Measurements from ENCODE around the gene AGTPBP1. TPM values are rescaled to one million over a fixed set of nuclear protein-coding genes. Genes with fewer than 3 reads are reported as not detected.
"Not testable (repeated sequence)": the region's sequence is repeated elsewhere in the genome, so short reads cannot be mapped to it uniquely, and the experiment has no call there.

AGTPBP1 gene, protein sequence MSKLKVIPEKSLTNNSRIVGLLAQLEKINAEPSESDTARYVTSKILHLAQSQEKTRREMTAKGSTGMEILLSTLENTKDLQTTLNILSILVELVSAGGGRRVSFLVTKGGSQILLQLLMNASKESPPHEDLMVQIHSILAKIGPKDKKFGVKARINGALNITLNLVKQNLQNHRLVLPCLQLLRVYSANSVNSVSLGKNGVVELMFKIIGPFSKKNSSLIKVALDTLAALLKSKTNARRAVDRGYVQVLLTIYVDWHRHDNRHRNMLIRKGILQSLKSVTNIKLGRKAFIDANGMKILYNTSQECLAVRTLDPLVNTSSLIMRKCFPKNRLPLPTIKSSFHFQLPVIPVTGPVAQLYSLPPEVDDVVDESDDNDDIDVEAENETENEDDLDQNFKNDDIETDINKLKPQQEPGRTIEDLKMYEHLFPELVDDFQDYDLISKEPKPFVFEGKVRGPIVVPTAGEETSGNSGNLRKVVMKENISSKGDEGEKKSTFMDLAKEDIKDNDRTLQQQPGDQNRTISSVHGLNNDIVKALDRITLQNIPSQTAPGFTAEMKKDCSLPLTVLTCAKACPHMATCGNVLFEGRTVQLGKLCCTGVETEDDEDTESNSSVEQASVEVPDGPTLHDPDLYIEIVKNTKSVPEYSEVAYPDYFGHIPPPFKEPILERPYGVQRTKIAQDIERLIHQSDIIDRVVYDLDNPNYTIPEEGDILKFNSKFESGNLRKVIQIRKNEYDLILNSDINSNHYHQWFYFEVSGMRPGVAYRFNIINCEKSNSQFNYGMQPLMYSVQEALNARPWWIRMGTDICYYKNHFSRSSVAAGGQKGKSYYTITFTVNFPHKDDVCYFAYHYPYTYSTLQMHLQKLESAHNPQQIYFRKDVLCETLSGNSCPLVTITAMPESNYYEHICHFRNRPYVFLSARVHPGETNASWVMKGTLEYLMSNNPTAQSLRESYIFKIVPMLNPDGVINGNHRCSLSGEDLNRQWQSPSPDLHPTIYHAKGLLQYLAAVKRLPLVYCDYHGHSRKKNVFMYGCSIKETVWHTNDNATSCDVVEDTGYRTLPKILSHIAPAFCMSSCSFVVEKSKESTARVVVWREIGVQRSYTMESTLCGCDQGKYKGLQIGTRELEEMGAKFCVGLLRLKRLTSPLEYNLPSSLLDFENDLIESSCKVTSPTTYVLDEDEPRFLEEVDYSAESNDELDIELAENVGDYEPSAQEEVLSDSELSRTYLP
- total RNA-seq = 10 to 100 TPM in 1 of 2 donors, 1 to 10 TPM in 1; 10.0 to 10.5 TPM

DNA sequence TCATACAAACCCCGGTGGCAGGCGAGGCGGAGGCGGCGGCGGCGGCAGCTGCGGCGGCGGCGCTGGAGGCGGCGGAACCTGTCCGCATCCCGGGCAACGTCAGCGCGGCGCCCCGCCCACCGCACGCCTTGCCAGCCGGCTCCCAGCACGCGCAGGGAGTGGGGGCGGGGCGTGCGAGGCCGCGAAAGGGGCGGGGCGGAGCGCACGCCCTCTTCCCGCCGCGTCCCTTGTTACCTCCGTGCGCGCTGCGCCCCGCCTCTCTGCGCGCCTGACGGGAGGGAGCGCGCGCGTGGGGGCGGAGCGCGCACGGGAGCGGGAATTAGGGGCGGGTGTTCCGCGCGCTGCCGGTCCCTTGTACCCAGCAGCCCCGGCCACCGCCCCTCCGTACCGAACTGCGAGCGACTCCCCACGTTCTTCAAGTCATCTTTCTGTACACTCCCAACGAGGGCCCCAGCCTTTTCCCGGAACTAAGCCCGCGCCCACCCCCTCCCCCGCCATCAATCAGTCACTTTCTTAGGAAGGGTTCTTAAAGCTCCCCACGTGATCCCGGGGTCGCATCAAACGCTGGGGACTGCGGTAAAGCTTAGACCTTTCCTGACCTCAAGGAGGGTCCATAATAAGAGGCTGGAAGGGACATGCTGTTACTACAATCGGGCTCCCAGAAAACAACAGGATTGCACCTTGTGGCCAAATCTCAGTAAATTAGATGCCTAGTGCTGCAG, at the start of gene AGTPBP1:
Gene AGTPBP1, minus strand, starts transcription at position 80 of the 722 bp plus-strand sequence. CDS start 29,421 bp downstream, outside the sequence.
- H3K4me1 ChIP-seq (replicated peaks) = no peaks in the 10 kb centered on the region
- 0% methylated on average over 34 of the region's 77 CpGs for WGBS
- DNase-seq (ENCODE audit: low spot score) = peak; percentile 95
- H3K27ac ChIP-seq = peak within 1 kb of the TSS; percentile 84 to 86
- H3K4me3 ChIP-seq = peak within 1 kb of the TSS; percentile 81 to 82
- TF ChIP-seq, protein P1, sequence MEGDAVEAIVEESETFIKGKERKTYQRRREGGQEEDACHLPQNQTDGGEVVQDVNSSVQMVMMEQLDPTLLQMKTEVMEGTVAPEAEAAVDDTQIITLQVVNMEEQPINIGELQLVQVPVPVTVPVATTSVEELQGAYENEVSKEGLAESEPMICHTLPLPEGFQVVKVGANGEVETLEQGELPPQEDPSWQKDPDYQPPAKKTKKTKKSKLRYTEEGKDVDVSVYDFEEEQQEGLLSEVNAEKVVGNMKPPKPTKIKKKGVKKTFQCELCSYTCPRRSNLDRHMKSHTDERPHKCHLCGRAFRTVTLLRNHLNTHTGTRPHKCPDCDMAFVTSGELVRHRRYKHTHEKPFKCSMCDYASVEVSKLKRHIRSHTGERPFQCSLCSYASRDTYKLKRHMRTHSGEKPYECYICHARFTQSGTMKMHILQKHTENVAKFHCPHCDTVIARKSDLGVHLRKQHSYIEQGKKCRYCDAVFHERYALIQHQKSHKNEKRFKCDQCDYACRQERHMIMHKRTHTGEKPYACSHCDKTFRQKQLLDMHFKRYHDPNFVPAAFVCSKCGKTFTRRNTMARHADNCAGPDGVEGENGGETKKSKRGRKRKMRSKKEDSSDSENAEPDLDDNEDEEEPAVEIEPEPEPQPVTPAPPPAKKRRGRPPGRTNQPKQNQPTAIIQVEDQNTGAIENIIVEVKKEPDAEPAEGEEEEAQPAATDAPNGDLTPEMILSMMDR (IDR thresholded peaks at IDR 0.05) = no peak
- TF ChIP-seq POLR2AphosphoS5 (IDR thresholded peaks at IDR 0.05) = peak; percentile 44
- peak; percentile 51 for TF ChIP-seq POLR2A (IDR thresholded peaks at IDR 0.05)
- intact Hi-C loops (cut with DNase I) = no loop called here
- no peaks in the 10 kb centered on the region for H3K27me3 ChIP-seq (replicated peaks; ENCODE audit: insufficient read depth)
- H3K9me3 ChIP-seq = no peaks in the 10 kb centered on the region
- no peaks in the 10 kb centered on the region for H3K36me3 ChIP-seq

DNA sequence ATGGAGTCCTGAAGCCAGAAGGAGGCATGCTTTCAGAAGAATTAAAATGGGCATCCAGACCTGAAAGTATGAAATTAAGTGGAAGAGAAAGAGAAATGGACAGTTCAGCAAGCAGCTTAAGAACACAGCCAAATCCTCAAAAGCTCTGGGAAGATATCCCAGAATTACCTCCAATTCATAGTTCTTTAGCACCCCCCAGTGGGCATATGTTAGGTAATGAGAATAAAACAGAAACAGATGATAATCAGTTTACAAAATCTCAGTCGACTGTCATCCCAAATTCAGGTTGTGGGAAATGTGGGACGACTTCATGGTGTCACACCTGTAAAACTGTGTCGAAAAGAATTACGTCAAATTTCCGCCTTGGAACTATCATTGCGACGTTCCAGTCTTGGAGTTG, 44.4 kb upstream of the AGTPBP1 start:
- WGBS = 9% methylated on average over 7 of the region's 7 CpGs
- TF ChIP-seq, protein P1 (IDR thresholded peaks at IDR 0.05) = peak in 1 of 4 experiments; percentile 12
- not testable (repeated sequence) for H3K4me3 ChIP-seq; H3K27ac ChIP-seq; H3K27me3 ChIP-seq (replicated peaks; ENCODE audit: insufficient read depth); H3K4me1 ChIP-seq (replicated peaks); H3K36me3 ChIP-seq; DNase-seq (ENCODE audit: low spot score); H3K9me3 ChIP-seq
- intact Hi-C loops (cut with DNase I) = loop anchor here (10.0 kb wide), 1 partner anchor 91 kb away; no protein-coding TSS in a partner anchor

DNA sequence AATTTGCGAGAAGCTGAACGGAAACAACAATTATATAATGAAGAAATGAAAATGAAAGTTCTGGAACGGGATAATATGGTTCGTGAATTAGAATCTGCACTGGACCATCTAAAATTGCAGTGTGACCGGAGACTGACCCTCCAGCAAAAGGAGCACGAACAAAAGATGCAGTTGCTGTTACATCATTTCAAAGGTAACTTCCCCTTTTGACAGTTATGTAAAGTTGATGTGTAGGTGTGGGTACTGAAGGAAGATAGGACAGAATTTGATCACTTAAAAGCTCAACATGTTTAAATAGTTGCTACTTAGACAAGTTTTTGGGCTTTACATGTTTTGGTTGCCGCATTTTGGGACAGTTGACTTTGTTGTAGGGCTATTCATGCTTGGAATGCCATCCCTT, 32.1 kb upstream of the AGTPBP1 start:
- H3K27ac ChIP-seq; H3K9me3 ChIP-seq; DNase-seq (ENCODE audit: low spot score); H3K4me1 ChIP-seq (replicated peaks); H3K27me3 ChIP-seq (replicated peaks; ENCODE audit: insufficient read depth); H3K36me3 ChIP-seq; intact Hi-C loops (cut with DNase I); H3K4me3 ChIP-seq: not testable (repeated sequence)
- WGBS = 84% methylated on average over 7 of the region's 7 CpGs

DNA sequence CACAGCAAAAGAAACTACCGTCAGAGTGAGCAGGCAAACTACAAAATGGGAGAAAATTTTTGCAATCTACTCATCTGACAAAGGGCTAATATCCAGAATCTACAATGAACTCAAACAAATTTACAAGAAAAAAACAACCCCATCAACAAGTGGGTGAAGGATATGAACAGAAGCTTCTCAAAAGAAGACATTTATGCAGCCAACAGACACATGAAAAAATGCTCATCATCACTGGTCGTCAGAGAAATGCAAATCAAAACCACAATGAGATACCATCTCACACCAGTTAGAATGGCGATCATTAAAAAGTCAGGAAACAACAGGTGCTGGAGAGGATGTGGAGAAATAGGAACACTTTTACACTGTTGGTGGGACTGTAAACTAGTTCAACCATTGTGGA, 20.0 kb upstream of the AGTPBP1 start:
- intact Hi-C loops (cut with DNase I); H3K27me3 ChIP-seq (replicated peaks; ENCODE audit: insufficient read depth); H3K36me3 ChIP-seq; DNase-seq (ENCODE audit: low spot score); H3K9me3 ChIP-seq; H3K4me1 ChIP-seq (replicated peaks); H3K4me3 ChIP-seq; H3K27ac ChIP-seq: not testable (repeated sequence)
- WGBS = 76% methylated on average over 3 of the region's 3 CpGs

DNA sequence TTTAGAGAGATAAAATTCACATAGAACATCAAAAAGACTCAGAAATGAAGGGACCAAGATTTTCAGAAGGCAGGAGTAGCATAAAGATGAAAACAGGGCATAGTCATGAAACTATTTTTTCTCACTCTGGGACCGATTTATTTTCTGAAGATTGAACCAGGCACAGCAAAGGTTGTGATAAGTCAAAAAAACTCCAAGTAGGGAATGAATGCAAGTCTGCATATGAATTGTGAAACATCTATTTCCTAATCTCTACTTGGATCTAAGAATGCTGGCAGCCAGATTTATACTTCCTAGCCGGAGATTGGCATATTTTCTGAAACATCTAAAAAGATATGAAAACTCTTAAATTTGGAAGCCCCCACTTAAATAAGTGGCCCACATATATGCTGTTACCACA, 16.0 kb upstream of the AGTPBP1 start:
- H3K4me1 ChIP-seq (replicated peaks); H3K4me3 ChIP-seq; H3K9me3 ChIP-seq; H3K27ac ChIP-seq; H3K36me3 ChIP-seq; H3K27me3 ChIP-seq (replicated peaks; ENCODE audit: insufficient read depth); intact Hi-C loops (cut with DNase I); DNase-seq (ENCODE audit: low spot score): not testable (repeated sequence)
- 58% methylated on average over 2 of the region's 2 CpGs for WGBS

DNA sequence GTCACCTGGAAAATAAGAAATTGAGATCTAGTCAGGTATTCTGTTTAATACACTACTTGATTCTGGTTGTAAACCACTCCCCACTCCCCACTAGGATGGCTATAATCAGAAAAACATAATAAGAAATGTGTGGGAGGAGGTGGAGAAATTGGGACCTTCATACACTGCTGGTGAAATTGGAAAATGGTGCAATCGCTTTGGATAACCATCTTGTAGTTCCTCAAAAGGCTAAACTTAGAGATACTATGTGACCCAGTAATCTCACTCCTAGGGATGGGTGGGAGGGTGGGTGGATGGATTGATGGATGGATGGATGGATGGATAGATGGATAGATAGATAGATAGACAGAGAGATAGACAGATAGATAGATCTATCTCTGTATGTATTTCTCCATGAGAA, 14.5 kb upstream of the AGTPBP1 start:
- intact Hi-C loops (cut with DNase I); H3K36me3 ChIP-seq; H3K27ac ChIP-seq; H3K27me3 ChIP-seq (replicated peaks; ENCODE audit: insufficient read depth); H3K4me3 ChIP-seq; H3K4me1 ChIP-seq (replicated peaks); DNase-seq (ENCODE audit: low spot score); H3K9me3 ChIP-seq: not testable (repeated sequence)
- 91% methylated on average over 1 of the region's 1 CpG for WGBS
